ENCODE data around the gene MAGEB4.
"Not testable (repeated sequence)": the region's sequence is repeated elsewhere in the genome, so short reads cannot be mapped to it uniquely, and the experiment has no call there.

Gene MAGEB4, protein sequence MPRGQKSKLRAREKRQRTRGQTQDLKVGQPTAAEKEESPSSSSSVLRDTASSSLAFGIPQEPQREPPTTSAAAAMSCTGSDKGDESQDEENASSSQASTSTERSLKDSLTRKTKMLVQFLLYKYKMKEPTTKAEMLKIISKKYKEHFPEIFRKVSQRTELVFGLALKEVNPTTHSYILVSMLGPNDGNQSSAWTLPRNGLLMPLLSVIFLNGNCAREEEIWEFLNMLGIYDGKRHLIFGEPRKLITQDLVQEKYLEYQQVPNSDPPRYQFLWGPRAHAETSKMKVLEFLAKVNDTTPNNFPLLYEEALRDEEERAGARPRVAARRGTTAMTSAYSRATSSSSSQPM

DNA sequence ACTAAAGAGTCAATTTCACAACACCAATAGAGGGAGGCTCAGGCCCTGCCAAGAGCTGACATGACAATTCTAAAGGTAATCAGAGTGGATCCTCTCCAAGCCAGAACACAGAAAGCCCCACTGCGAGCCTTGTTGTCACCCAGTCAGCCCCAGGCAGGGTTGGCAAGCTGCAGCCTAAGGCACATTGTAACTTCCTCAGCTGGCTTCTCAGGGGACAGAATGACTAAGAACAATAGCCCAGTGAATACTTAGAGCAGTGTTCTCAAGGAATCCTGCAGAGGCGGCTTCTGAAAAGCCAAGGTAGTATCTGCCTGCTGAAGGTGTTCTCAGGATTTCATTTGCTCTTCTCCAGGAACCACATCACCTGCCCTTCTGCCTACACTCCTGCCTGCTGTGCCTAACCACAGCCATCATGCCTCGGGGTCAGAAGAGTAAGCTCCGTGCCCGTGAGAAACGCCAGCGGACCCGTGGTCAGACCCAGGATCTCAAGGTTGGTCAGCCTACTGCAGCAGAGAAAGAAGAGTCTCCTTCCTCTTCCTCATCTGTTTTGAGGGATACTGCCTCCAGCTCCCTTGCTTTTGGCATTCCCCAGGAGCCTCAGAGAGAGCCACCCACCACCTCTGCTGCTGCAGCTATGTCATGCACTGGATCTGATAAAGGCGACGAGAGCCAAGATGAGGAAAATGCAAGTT is at the start of gene MAGEB4:
Gene MAGEB4 (plus strand): TSS at position 277 of the 692 bp plus-strand sequence. CDS start 136 bp downstream, at position 413.
- DNase-seq, result no peak

DNA sequence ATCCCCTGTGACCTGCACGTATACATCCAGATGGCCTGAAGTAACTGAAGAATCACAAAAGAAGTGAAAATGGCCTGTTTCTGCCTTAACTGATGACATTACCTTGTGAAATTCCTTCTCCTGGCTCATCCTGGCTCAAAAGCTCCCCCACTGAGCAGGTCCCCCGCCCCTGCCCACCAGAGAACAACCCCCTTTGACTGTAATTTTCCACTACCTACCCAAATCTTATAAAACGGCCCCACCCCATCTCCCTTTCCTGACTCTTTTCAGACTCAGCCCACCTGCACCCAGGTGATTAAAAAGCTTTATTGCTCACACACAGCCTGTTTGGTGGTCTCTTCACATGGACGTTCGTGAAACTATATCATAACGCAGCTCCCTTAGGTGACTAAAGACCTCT is 47.9 kb upstream of the MAGEB4 start:
- DNase-seq, result not testable (repeated sequence)

DNA sequence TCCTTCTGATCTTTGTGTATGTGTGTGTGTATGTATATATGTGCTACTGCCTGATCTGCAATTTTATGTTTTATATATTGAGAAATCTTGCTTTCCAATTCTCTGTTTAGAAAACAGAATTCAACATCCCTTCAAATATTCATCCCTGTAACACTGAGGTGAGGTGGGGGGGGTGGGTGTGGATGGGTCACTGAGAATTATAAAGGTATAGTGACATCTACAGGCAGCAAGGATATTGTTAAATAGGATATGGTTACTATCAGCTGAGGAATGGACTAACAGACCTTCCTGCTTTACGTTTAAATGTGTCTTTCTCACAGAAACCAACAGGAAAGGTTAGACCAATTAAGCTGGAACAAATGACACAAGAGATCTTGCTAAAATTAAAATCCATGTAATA is 45.5 kb upstream of the MAGEB4 start:
- no peak for DNase-seq

DNA sequence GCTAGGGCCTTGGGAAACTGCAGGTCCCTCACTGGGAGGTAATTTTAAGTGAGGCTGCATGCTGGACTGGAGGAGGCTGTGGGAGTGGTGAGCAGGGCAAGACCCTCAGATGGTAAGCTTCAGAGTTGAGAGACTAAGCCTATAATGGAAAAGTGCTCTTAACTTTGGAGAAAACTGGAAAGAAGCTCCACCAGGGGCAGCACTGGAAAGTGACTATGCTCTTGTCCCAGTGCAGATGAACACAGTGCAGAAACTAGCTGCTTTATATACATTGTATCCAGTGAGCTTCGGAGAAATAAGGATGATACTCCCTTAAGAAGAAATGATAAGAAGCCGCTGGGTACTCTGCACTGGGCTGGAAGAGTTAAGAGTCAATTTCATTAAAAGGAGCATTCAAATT is 29.6 kb upstream of the MAGEB4 start:
- DNase-seq, result no peak

DNA sequence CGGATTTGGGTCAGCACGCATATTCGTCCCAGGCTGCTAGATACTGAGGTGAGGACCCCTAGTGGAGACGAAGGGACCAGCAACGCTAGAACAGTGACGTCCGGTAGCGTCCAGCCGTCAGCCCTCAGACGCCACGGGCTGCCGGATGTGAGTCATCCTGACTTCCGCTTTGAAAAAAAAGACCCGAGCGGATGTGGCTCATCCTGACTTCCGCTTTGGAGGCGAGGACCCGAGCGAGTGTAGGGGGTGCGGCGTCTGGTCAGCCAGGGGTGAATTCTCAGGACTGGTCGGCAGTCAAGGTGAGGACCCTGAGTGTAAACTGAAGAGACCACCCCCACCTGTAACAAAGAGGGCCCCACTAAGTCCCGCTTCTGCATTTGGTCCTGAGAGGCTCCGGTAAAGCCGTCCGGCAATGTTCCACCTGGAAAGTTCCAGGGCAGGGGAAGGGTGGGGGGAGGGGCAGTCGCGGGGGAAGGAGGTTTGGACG is 26.4 kb upstream of the MAGEB4 start, which contains the start of gene MAGEB2:
Gene MAGEB2 (plus strand): TSS at position 207 of the 487 bp plus-strand sequence. CDS start 3,018 bp downstream, outside the sequence.
- DNase-seq, result no peak

DNA sequence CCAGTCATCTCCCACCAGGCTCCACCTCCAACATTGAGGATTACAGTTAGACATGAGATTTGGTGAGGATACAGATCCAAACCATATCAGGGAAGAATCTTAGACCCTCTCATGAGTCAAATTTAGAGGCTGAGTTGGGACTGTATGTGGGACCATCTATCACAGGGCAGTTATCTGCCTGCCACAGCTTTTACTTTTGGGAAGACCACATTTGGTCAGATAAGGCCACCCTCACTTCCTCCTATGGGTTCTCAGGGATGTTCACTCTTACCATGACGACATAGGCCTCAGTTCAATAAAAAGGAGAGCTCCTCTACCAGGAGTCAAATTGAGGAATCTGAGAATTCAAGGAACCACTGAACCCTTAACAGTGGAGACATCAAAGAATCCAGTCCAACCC is 24.3 kb upstream of the MAGEB4 start:
- no peak for DNase-seq

DNA sequence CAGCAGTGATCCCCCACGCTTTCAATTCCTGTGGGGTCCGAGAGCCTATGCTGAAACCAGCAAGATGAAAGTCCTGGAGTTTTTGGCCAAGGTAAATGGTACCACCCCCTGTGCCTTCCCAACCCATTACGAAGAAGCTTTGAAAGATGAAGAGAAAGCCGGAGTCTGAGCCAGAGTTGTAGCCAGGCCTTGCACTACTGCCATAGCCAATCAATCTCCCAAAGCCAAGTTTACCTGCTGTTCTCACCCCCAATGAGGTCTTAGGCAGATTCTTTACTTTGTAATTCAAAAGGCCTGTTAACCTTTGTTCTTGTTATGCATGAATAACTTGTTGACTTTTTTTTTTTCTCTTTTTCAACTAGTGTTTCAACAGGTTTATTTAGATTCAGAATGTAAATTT is 22.4 kb upstream of the MAGEB4 start:
- no peak for DNase-seq

DNA sequence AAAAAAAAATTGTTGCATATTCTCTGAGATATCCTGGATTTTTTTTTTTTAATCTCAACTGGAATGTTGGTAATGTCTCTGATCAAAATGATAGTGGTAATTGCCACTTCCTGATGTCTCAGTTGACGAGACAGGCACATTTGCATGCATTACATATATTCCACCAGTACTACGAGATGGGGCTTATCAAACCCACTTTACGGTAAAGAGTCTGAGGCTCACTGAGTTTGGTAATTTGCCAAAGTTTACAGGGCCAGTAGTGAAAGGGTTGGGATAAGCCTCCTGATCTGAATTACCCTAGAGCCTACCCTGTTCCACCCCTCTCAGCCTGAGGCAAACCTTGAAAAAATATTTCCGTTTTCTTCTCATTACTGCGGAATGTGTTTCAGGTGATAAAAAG is 21.1 kb upstream of the MAGEB4 start:
- no peak for DNase-seq

DNA sequence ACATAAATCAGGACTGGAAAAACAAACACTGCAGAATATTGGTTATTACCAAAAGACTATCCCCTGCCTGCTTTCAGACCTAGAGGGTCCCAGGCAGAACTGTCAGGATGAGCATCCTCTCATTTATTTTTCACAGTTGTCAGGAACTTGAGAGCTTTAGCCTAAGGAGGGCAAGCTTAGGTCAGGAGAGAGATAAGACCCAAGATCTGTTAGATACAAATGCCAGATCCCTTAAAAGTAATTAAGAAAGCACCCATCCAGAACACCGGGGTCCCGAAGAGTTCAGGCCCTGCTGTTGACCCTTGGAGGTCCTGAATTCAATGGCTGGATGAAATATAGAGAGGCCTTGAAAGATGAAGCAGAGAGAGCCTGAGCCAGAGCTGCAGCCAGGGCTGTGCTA is 17.3 kb upstream of the MAGEB4 start:
- no peak for DNase-seq

DNA sequence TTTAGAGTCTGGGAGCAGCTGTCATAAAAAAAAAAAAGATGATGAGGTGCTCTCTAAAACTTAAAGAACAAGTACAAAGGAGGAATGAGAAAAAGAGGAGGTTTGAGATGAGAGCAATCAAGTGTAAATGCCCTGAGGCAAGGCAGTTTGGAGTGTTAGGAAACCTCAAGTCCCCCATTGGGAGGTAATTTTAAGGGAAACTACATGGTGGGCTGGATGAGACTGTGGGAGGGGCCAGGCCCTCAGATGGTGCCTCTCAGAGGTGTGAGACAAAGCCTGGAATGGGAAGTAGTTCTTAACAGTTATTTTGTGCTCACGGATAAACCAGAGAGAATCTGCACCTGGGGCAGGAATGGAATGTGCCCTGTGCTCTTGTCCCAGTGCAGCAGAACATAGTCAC is 13.3 kb upstream of the MAGEB4 start:
- DNase-seq, result no peak

DNA sequence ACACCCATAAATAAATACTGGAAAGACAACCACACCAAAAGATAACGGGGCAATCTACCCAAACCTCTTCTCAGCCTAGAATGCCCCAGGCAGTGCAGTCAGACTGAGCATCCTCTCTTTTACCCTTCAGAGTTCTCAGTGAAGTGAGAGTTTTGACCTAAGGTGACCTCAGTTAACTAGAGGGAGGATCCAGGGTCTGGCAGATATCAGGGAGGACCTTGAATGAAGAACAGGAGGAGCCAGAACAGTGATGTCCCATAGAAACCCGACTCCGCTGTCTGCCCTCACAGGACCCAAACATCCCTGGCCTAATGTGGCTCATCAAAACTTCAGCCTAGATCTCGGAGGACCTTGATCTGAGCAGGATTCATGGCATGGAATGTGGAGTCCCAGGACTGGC is 11.4 kb upstream of the MAGEB4 start, which contains the start of gene MAGEB3:
Gene MAGEB3 (plus strand): TSS at position 263 of the 400 bp plus-strand sequence. CDS start 5,268 bp downstream, outside the sequence.
- DNase-seq, result no peak

DNA sequence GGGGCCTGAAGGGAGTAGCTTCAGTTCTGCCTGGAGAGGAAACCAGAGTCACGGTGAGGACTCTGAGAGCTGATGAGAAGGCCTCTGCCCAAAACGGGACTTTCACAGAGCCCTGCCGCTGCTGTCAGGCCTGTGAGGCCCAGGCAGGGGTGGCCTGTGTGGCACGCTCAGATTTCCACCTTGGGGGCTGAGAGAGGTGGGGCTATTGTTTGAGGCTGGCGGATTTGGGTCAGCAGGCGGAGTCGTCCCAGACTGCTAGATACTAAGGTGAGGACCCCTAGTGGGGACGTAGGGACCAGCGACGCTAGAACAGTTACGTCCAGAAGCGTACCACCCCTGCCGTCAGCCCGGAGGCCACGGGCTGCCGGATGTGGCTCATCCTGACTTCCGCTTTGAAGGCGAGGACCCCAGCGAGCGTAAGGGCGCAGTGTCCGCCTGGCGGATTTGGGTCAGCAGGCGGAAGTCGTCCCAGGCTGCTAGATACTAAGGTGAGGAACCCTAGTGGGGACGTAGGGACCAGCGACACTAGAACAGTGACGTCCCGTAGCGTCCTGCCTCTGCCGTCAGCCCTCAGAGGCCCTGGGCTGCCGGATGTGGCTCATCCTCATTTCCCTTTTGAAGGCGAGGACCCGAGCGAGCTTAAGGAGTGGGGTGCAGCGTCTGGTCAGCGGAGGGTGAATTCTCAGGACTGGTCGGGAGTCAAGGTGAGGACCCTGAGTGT is 5.1 kb downstream of the MAGEB4 start, which contains the start of gene MAGEB1:
Gene MAGEB1 (plus strand): TSS at position 378 of the 721 bp plus-strand sequence. CDS start 3,348 bp downstream, outside the sequence.
- DNase-seq, result no peak

DNA sequence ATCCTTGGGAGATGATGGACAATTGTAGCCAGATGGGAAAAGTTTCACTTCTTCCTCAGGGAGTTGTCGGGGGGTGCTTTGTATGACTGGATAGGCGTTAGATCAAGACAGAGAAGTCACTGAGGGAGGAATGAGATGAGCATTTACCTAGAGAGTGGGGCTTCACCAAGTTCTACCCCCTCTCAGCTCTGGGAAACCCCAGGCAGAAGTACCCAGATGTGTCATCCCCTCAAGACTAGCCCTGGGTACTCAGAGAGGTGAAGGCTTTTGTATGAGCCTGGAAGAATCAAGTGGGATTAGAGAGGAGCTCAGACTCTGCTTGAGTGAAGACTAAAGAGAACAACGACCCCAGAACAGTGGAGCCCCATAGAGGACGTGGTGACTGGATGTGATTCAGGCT is 7.1 kb downstream of the MAGEB4 start:
- no peak for DNase-seq

DNA sequence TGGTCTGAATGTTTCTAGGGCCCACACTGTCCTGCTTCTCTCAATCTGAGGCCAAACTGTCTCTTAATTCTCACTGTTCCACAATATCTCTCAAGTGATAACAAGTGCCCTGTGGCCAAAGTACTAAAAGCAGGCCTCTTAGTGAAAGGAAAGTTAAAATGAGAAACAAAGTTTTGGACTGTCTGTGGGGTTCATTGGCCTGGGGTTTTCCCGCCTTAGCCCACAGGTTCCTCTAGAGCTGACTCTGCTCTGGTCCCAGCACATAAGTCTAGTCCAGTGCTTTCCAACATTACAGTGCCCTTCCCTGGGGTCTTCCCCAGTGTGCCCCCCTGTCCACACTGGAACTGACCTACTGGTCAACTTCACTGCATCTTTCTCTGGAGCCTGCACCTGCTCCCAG is 11.5 kb downstream of the MAGEB4 start:
- DNase-seq, result no peak

DNA sequence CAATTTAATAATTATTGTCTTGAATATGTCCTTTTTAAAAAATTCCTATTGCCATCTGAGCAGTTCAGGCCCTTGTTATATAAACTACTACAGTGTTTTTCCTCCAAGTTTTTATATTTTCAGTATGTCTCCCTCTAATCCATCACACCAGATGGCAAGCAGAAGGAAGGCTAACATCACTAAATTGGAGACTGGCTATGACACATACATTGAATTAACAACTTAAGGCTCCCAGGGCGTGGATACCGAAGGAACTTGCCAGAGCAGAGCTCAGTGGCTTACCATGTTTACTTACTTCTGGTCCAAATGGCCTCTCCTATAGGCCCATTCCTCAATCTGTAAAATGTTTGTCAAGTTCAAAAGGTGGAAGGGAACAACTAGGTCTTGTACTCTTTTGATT is 18.1 kb downstream of the MAGEB4 start:
- DNase-seq, result no peak

DNA sequence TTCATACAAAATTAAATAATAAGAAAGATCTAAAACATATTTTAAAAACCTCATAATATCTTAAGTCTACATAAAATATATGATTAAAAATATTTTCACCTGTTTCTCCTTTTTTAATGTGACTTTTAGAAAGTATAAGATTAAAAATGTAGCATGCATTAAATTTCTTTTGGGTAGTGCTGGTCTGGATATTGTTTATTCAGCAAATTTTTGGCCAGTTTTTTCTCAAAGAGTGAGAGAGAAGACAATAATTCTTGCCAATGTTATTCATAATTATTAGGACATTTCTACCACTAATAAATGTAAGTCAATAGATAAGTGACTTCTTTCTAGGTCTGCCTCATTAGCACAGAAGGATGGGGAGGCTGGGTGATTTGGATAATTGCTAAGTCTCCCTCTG is 19.2 kb downstream of the MAGEB4 start:
- no peak for DNase-seq

DNA sequence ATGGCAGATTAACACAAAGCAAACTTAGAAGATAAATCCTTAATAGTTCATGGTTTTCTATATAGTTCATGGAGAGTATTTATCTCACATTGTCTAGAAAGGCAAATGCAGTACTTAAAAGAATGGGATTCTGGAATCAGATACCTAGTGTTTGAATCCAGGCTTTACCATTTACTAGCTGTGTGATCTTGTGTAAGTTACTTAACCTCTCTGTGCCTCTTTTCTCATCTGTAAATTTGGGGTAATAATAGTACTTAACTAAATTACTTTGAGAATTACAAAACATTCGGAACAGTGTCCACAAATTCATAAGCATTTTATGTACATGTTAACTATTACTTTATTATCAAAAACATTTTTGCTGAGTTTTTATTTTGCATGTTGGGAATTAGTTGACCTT is 21.0 kb downstream of the MAGEB4 start:
- DNase-seq, result no peak

DNA sequence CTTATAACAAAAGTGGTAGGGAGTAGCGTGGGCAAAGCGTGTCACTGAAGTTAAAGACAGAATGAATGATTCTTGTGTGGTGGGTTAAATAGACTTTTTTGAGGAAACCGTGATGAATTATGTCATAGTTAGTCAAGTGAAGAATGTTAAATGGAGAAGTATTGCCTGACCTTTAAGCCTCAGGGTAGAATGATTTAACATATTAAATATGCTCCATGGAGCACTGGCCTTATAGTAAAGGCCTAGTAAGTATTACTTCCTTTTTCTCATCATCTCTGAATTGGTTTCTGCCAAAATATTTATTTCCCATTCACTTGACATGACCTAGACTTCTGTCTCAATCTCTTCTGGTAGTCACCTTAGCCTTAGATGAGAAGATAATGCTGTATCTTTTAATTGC is 28.8 kb downstream of the MAGEB4 start:
- no peak for DNase-seq

DNA sequence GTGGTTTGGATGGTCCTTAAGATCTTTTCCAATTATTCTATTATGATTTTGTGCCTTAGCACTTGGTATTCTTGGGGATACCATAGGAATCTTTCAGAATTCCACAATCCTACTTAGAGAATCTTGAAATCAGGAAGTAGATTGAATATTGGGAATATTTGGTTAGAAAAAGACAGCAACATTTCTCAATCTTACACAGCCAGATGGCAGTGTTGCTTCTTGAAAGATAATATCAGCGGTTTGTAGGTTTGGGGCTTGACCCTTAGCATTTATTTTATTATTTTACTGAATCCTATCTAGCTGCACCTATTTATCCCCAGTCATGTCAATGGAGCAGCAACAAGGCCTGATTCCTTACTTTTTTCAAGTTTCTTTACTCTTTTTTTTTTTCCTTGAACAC is 33.7 kb downstream of the MAGEB4 start:
- DNase-seq, result no peak

DNA sequence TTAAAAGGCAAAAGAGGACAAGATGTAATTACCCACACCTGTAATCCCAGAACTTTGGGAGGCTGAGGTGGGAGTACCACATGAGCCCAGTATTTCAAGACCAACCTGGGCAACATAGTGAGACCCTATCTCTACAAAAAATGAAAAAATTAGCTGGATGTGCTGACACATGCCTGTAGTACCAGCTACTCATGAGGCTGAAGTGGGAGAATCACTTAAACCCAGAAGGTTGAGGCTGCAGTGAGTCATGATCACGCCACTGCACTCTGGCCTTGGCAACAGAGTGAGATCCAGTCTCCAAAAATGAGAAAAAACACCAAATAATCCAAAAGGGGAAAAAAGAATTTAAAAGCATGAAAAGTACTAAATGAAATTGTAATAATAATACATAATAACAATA is 36.6 kb downstream of the MAGEB4 start:
- no peak for DNase-seq

DNA sequence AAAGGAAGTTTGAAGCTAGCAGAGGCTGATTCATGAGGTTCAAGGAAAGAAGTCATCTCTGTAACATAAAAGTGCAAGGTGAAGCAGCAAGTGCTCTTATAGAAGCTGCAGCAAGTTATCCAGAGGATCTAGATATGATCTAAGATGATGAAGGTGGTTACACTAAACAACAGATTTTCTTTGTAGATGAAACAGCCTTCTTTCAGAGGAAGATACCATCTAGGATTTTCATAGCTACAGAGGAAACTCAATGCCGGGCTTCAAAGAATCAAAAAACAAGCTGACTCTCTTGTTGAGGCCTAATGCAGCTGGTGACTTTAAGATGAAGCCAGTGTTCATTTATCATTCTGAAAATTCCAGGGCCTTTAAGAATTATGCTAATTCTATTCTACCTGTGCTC is 38.6 kb downstream of the MAGEB4 start:
- no peak for DNase-seq

DNA sequence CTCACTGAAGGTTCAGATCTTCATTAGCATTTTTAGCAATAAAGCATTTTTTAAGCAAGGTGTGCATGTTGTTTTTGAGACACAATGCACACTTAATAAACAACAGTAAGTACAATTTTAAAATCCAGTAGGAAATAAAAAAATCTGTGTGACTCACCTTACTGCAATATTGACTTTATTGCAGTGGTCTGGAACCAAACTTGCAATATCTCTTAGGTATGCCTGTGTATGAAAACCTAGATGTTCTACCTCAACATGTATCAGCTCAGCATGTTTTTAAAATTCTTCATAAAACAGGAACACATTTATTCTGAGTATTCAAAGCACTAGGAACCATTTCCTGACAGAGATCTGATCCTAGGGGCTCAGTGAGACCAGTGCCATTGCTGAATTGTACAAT is 40.7 kb downstream of the MAGEB4 start:
- DNase-seq, result no peak

DNA sequence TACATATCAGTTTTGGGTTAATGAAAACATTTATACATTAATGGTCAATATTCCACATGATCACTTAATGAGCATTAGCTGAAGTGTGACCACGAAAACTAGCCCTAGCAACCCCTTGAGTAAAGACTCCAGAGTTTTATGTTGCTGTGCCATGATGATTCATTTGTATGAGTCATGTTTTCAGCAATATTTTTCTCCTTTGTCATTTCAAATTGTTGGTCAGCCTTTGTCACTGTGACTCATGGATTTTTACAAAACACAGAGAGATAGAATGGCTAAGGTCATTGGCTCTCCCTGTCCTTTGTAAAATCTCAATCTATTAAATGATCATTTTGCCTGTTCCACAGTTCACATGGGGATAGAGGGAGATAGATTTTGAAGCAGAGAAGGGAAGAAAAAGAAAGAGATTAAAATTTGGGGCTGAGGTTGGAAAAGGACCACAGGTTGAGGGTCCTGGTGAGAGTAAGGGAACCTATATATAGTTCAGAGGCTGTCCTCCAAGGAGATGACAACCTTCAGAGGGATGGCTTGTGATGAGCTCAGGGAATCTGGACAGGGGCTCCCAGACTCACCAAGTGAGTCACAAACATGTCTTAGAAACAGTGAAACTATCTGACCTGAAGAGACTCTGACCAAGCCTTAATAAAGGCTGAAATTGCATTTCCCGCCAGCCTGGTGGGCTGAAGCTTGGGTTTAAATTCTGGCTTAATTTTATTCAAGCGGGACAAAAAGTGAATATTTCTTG is 41.8 kb downstream of the MAGEB4 start:
- DNase-seq, result no peak

Measured in femur (tissue), 1 donor.